Keratinocyte (primary cell): ENCODE measurements around the gene TMEM126A. TPM values are rescaled to one million over a fixed set of nuclear protein-coding genes. Genes with fewer than 3 reads are reported as not detected.

Experiments used
- DNase-seq: peaks from one replicate; pipeline ENCODE4 v3.0.0-alpha.2; 2011; ENCODE audit warnings: low read depth, missing footprints, low spot score
- FAIRE-seq: peaks from 2 replicates; lab custom pipeline; 2011; peaks lifted over from hg19 to GRCh38; lab: Jason Lieb, UNC
- H2AFZ ChIP-seq: 2 replicates; pipeline ENCODE4 v1.6.0; 2012; ENCODE audit warnings: low read length, control low read depth, inconsistent platforms; ENCODE audit not compliant: control insufficient read depth
- H3K27ac ChIP-seq: 2 replicates; pipeline ENCODE4 v1.5.1; 2011; ENCODE audit warnings: low read length; ENCODE audit not compliant: control insufficient read depth, insufficient read depth
- H3K27me3 ChIP-seq: 3 replicates; pipeline ENCODE4 v1.6.0; 2011; ENCODE audit warnings: low read length; ENCODE audit not compliant: control insufficient read depth, insufficient read depth; ENCODE audit errors: extremely low read depth
- H3K36me3 ChIP-seq, 2 experiments: 2 replicates in 1 of 2; 3 replicates in 1 of 2; pipeline ENCODE4 v1.5.1; 2011; ENCODE audit warnings: low read length in 2 of 2, mild to moderate bottlenecking in 1 of 2; ENCODE audit not compliant: control insufficient read depth in 2 of 2, insufficient read depth in 2 of 2; ENCODE audit errors: extremely low read depth in 1 of 2
- H3K4me1 ChIP-seq: 3 replicates; pipeline ENCODE4 v1.5.1; 2011; ENCODE audit warnings: low read length; ENCODE audit not compliant: control insufficient read depth, insufficient read depth; ENCODE audit errors: extremely low read depth
- H3K4me2 ChIP-seq: 3 replicates; pipeline ENCODE4 v1.6.0; 2011; ENCODE audit warnings: low read depth, low read length; ENCODE audit not compliant: control insufficient read depth, insufficient read depth; ENCODE audit errors: extremely low read depth
- H3K4me3 ChIP-seq, 3 experiments: fragments of 200-600 bp in 1 of 3; sonication (generic) in 1 of 3; 2 replicates in 2 of 3; 3 replicates in 1 of 3; pipeline ENCODE4 v1.5.1; 2011 to 2016; ENCODE audit warnings: low read length in 3 of 3, mild to moderate bottlenecking in 3 of 3, control low read depth in 2 of 3, inconsistent platforms in 1 of 3, low read depth in 1 of 3, mixed read lengths in 1 of 3, mixed run types in 1 of 3, moderate library complexity in 1 of 3; ENCODE audit not compliant: control insufficient read depth in 2 of 3, insufficient read depth in 2 of 3; ENCODE audit errors: extremely low read depth in 1 of 3
- H3K79me2 ChIP-seq: 2 replicates; pipeline ENCODE4 v1.6.0; 2012; ENCODE audit warnings: low read length; ENCODE audit not compliant: control insufficient read depth, insufficient read depth
- H3K9ac ChIP-seq: 3 replicates; pipeline ENCODE4 v1.6.0; 2011; ENCODE audit warnings: low read length; ENCODE audit not compliant: control insufficient read depth, insufficient read depth; ENCODE audit errors: extremely low read depth
- H3K9me1 ChIP-seq: 3 replicates; pipeline ENCODE4 v1.6.0; 2011; ENCODE audit warnings: low read length; ENCODE audit not compliant: control insufficient read depth, insufficient read depth; ENCODE audit errors: extremely low read depth
- H3K9me3 ChIP-seq: 2 replicates; pipeline ENCODE4 v1.5.1; 2012; ENCODE audit warnings: low read depth, low read length; ENCODE audit not compliant: control insufficient read depth
- H4K20me1 ChIP-seq: 3 replicates; pipeline ENCODE4 v1.6.0; 2011; ENCODE audit warnings: low read length; ENCODE audit not compliant: control insufficient read depth, insufficient read depth; ENCODE audit errors: extremely low read depth
- CTCF ChIP-seq, 3 experiments: IDR thresholded peaks in 1 of 3; conservative IDR thresholded peaks in 1 of 3; optimal IDR thresholded peaks in 1 of 3; 2 replicates in 2 of 3; 3 replicates in 1 of 3; pipeline versions ENCODE3 to v1.5.1; 2011; ENCODE audit warnings: low read length in 3 of 3, mild to moderate bottlenecking in 3 of 3, moderate library complexity in 2 of 3, control low read depth in 1 of 3, inconsistent platforms in 1 of 3; ENCODE audit not compliant: insufficient read depth in 2 of 3; ENCODE audit errors: extremely low read depth in 1 of 3
- EZH2 ChIP-seq: IDR thresholded peaks from one replicate; pipeline ENCODE4 v1.6.1; 2012; ENCODE audit warnings: inconsistent platforms, mild to moderate bottlenecking, low read length, moderate library complexity
- dilution Hi-C: fragments of 300-500 bp; cut with MboI; formaldehyde crosslinking; loops from one replicate; pipeline ENCODE4 v1.7.0; 2020; ENCODE audit warnings: low sequenced_read_pairs; ENCODE audit not compliant: extremely low pct_ligation_motif_present
- polyA plus RNA-seq, 5 experiments: library from polyadenylated mRNA; depleted of rRNA in 3 of 5; stranded (reverse) in 3 of 5; stranded (forward) in 1 of 5; unstranded in 1 of 5; fragments of >200 nt; gene quantifications; 1 replicate in 1 of 5; 2 replicates in 3 of 5; 3 replicates in 1 of 5; pipeline versions ENCODE4 v1.2.1 to v1.2.3, GENCODE V29; 2011 to 2012; ENCODE audit warnings: missing spikeins in 2 of 5, low read depth in 1 of 5, low replicate concordance in 1 of 5

The TMEM126A gene
- polyA plus RNA-seq, 1 donor (not counting 4 experiments of a cell fraction or from before 2014, with no cell fraction given), result 70.2 TPM

GRCh38 chr11:85661972-85662664 lies 14.4 kb downstream of the TMEM126A start:
- dilution Hi-C loops, result no loop called here
- peaks cover 23% of the 10 kb centered on the region for H3K4me1 ChIP-seq
- H3K9me3 ChIP-seq, result no peaks in the 10 kb centered on the region
- H4K20me1 ChIP-seq, result peaks cover 20% of the 10 kb centered on the region
- H3K4me2 ChIP-seq, result peak overlapping the region; percentile 95
- H3K79me2 ChIP-seq, result peaks cover 69% of the 10 kb centered on the region
- H3K27me3 ChIP-seq, result no peaks in the 10 kb centered on the region
- no peaks in the 10 kb centered on the region for H3K9me1 ChIP-seq
- TF ChIP-seq CTCF (optimal IDR thresholded peaks at IDR 0.05 in 1 of 3, IDR thresholded peaks at IDR 0.05 in 1 of 3, conservative IDR thresholded peaks at IDR 0.05 in 1 of 3; ENCODE audit: extremely low read depth in 1 of 3, insufficient read depth in 2 of 3, low read length in 3 of 3) (no peak), EZH2 (no peak)
- H2AFZ ChIP-seq, result no peak overlapping the region
- H3K4me3 ChIP-seq, result peak overlapping the region; percentile 80 to 95 (median 86)
- no peak for FAIRE-seq
- peak overlapping the region; percentile 1 for H3K9ac ChIP-seq
- DNase-seq, result no peak
- H3K36me3 ChIP-seq, result peaks cover 0 to 9% of the 10 kb centered on the region in 2 experiments
- H3K27ac ChIP-seq, result no peak overlapping the region

- Histone ChIP-seq H2AFZ (no peak overlapping the region), H3K4me1 (peaks cover 23% of the 10 kb centered on the region), H3K9me1 (no peaks in the 10 kb centered on the region), H3K36me3 (peaks cover 0 to 7% of the 10 kb centered on the region in 2 experiments), H3K9me3 (no peaks in the 10 kb centered on the region), H4K20me1 (peaks cover 20% of the 10 kb centered on the region), H3K27me3 (no peaks in the 10 kb centered on the region), H3K79me2 (peaks cover 65% of the 10 kb centered on the region), H3K4me2 (peak overlapping the region; percentile 95), H3K9ac (peak overlapping the region; percentile 96), H3K4me3 (peak overlapping the region; percentile 80 to 95 (median 86)), H3K27ac (peak overlapping the region; percentile 95)
- dilution Hi-C loops, result no loop called here
- FAIRE-seq, result no peak
- no peak for DNase-seq
- no peak for TF ChIP-seq EZH2
- no peak for TF ChIP-seq CTCF (optimal IDR thresholded peaks at IDR 0.05 in 1 of 3, IDR thresholded peaks at IDR 0.05 in 1 of 3, conservative IDR thresholded peaks at IDR 0.05 in 1 of 3; ENCODE audit: extremely low read depth in 1 of 3, insufficient read depth in 2 of 3, low read length in 3 of 3)
Measured at GRCh38 chr11:85663080-85663752, 15.4 kb downstream of the TMEM126A start.
